Activated CD8-positive, alpha-beta memory T cell treated with anti-CD3 and anti-CD28 coated beads, Interleukin-2, amount 10 ng/mL, durations not matched to agents 7 days and 5 days (primary cell): Measurements from ENCODE around the gene ZIC2. TPM values are rescaled to one million over a fixed set of nuclear protein-coding genes. Genes with fewer than 3 reads are reported as not detected.
"Not testable (repeated sequence)": the region's sequence is repeated elsewhere in the genome, so short reads cannot be mapped to it uniquely, and the experiment has no call there.

Experiments
- ATAC-seq: fragments of 150-1000 bp; cut with Tn5 transposase; one replicate; pipeline ENCODE4 v1.10.0; 2021; ENCODE audit warnings: moderate library complexity
- CTCF ChIA-PET: fragments of 350-600 bp; sonication (Branson Sonifier 250); formaldehyde crosslinking; loops from one replicate; lab custom pipeline; 2021; ENCODE audit warnings: antibody characterized with exemption; lab: Charles Lee
- DNase-seq: peaks from one replicate; pipeline ENCODE4 v3.0.0-alpha.2; 2020
- H3K27ac Mint-ChIP-seq: one replicate; pipeline ENCODE4 v1.8.0; 2021; ENCODE audit warnings: mild to moderate bottlenecking, mixed read lengths
- H3K27me3 Mint-ChIP-seq: one replicate; pipeline ENCODE4 v1.8.0; 2021; ENCODE audit warnings: mixed read lengths
- H3K36me3 Mint-ChIP-seq: one replicate; pipeline ENCODE4 v1.8.0; 2021; ENCODE audit warnings: mild to moderate bottlenecking, mixed read lengths
- H3K4me1 Mint-ChIP-seq: one replicate; pipeline ENCODE4 v1.8.0; 2021; ENCODE audit warnings: mixed read lengths
- H3K4me3 Mint-ChIP-seq: one replicate; pipeline ENCODE4 v1.8.0; 2021; ENCODE audit warnings: mild to moderate bottlenecking, moderate library complexity, mixed read lengths
- H3K9me3 Mint-ChIP-seq: one replicate; pipeline ENCODE4 v1.8.0; 2022; ENCODE audit warnings: low read depth, mixed read lengths
- total RNA-seq, 2 experiments: library from RNA; stranded (reverse); gene quantifications; one replicate each; pipeline ENCODE4 v1.2.3, GENCODE V29; 2021

The ZIC2 gene
- total RNA-seq, 2 experiments from 2014 or later: 0.26 to 1.6 TPM

- Mint-ChIP-seq H3K4me3 (peak overlapping the region; percentile 23), H3K36me3 (peaks cover 10% of the 10 kb centered on the region), H3K27ac (no peak overlapping the region), H3K9me3 (no peaks in the 10 kb centered on the region), H3K27me3 (peaks cover 81% of the 10 kb centered on the region), H3K4me1 (peaks cover 20% of the 10 kb centered on the region)
- CTCF ChIA-PET: interaction anchor here (1.3 kb wide), 2 partner anchors 13 to 339 kb away, joined by 3 read pairs; no protein-coding TSS in a partner anchor
- ATAC-seq (no peak), DNase-seq (no peak)
Measured at GRCh38 chr13:99995589-99996380, 14.2 kb downstream of the ZIC2 start.

GRCh38 chr13:99996381-99996973 is 14.9 kb downstream of the ZIC2 start:
- Mint-ChIP-seq H3K4me1 (peaks cover 25% of the 10 kb centered on the region), H3K27ac (peak overlapping the region; percentile 64), H3K27me3 (peaks cover 76% of the 10 kb centered on the region), H3K36me3 (peaks cover 13% of the 10 kb centered on the region), H3K9me3 (no peaks in the 10 kb centered on the region), H3K4me3 (no peak overlapping the region)
- no peak for DNase-seq
- CTCF ChIA-PET: interaction anchor here (1.3 kb wide), 2 partner anchors 14 to 340 kb away, joined by 3 read pairs; no protein-coding TSS in a partner anchor
- no peak for ATAC-seq

- DNase-seq: no peak
- peaks cover 16% of the 10 kb centered on the region for H3K36me3 Mint-ChIP-seq
- ATAC-seq: no peak
- CTCF ChIA-PET: no interaction called here
- no peak overlapping the region for H3K27ac Mint-ChIP-seq
- no peak overlapping the region for H3K4me3 Mint-ChIP-seq
- peaks cover 67% of the 10 kb centered on the region for H3K27me3 Mint-ChIP-seq
- H3K9me3 Mint-ChIP-seq: no peaks in the 10 kb centered on the region
- H3K4me1 Mint-ChIP-seq: peaks cover 29% of the 10 kb centered on the region
Measured at GRCh38 chr13:99997702-99998214, 16.2 kb downstream of the ZIC2 start.

- Mint-ChIP-seq H3K27ac (no peak overlapping the region), H3K36me3 (peaks cover 16% of the 10 kb centered on the region), H3K9me3 (no peaks in the 10 kb centered on the region), H3K4me1 (peaks cover 25% of the 10 kb centered on the region), H3K27me3 (peaks cover 66% of the 10 kb centered on the region), H3K4me3 (no peak overlapping the region)
- ATAC-seq (no peak), DNase-seq (no peak)
- CTCF ChIA-PET: no interaction called here
Measured at GRCh38 chr13:99998261-99998660, 16.7 kb downstream of the ZIC2 start.

- H3K4me3 Mint-ChIP-seq: no peak overlapping the region
- peaks cover 31% of the 10 kb centered on the region for H3K27me3 Mint-ChIP-seq
- H3K27ac Mint-ChIP-seq: no peak overlapping the region
- CTCF ChIA-PET: interaction anchor here (1.0 kb wide), 1 partner anchor 98 kb away, joined by 3 read pairs; no protein-coding TSS in a partner anchor
- DNase-seq (no peak), ATAC-seq (no peak)
- H3K4me1 Mint-ChIP-seq: peaks cover 1% of the 10 kb centered on the region
- H3K36me3 Mint-ChIP-seq: peaks cover 1% of the 10 kb centered on the region
- H3K9me3 Mint-ChIP-seq: peaks cover 2% of the 10 kb centered on the region
Measured at GRCh38 chr13:100014621-100015020, 33.0 kb downstream of the ZIC2 start.

GRCh38 chr13:100019780-100020356 is 38.3 kb downstream of the ZIC2 start:
- ATAC-seq (no peak), DNase-seq (no peak)
- no peak overlapping the region for H3K4me3 Mint-ChIP-seq
- H3K27ac Mint-ChIP-seq: peak overlapping the region; percentile 57
- no peaks in the 10 kb centered on the region for H3K9me3 Mint-ChIP-seq
- CTCF ChIA-PET: no interaction called here
- no peaks in the 10 kb centered on the region for H3K36me3 Mint-ChIP-seq
- H3K27me3 Mint-ChIP-seq: peaks cover 8% of the 10 kb centered on the region
- peaks cover 1% of the 10 kb centered on the region for H3K4me1 Mint-ChIP-seq

- DNase-seq: no peak
- Mint-ChIP-seq H3K9me3 (no peaks in the 10 kb centered on the region), H3K27me3 (no peaks in the 10 kb centered on the region), H3K27ac (no peak overlapping the region), H3K4me3 (no peak overlapping the region), H3K4me1 (no peaks in the 10 kb centered on the region), H3K36me3 (no peaks in the 10 kb centered on the region)
- CTCF ChIA-PET: no interaction called here
- ATAC-seq: no peak
Measured at GRCh38 chr13:100022798-100023197, 41.2 kb downstream of the ZIC2 start.

- no peaks in the 10 kb centered on the region for H3K9me3 Mint-ChIP-seq
- H3K4me3 Mint-ChIP-seq: no peak overlapping the region
- DNase-seq (no peak), ATAC-seq (no peak)
- H3K4me1 Mint-ChIP-seq: no peaks in the 10 kb centered on the region
- H3K36me3 Mint-ChIP-seq: no peaks in the 10 kb centered on the region
- no peaks in the 10 kb centered on the region for H3K27me3 Mint-ChIP-seq
- CTCF ChIA-PET: no interaction called here
- H3K27ac Mint-ChIP-seq: no peak overlapping the region
Measured at GRCh38 chr13:100024023-100024422, 42.4 kb downstream of the ZIC2 start.

GRCh38 chr13:100029933-100030332 is 48.3 kb downstream of the ZIC2 start:
- peaks cover 10% of the 10 kb centered on the region for H3K27me3 Mint-ChIP-seq
- no peaks in the 10 kb centered on the region for H3K9me3 Mint-ChIP-seq
- H3K4me3 Mint-ChIP-seq: no peak overlapping the region
- no peak for DNase-seq
- no peak for ATAC-seq
- H3K36me3 Mint-ChIP-seq: no peaks in the 10 kb centered on the region
- CTCF ChIA-PET: no interaction called here
- H3K4me1 Mint-ChIP-seq: no peaks in the 10 kb centered on the region
- no peak overlapping the region for H3K27ac Mint-ChIP-seq

GRCh38 chr13:100032642-100033041 is 51.1 kb downstream of the ZIC2 start:
- ATAC-seq, DNase-seq, H3K36me3 Mint-ChIP-seq, H3K4me3 Mint-ChIP-seq, CTCF ChIA-PET, H3K27ac Mint-ChIP-seq, H3K9me3 Mint-ChIP-seq, H3K27me3 Mint-ChIP-seq, H3K4me1 Mint-ChIP-seq: not testable (repeated sequence)

- no peak for DNase-seq
- no peak overlapping the region for H3K27ac Mint-ChIP-seq
- ATAC-seq: no peak
- no peaks in the 10 kb centered on the region for H3K9me3 Mint-ChIP-seq
- H3K4me3 Mint-ChIP-seq: no peak overlapping the region
- peaks cover 14% of the 10 kb centered on the region for H3K27me3 Mint-ChIP-seq
- CTCF ChIA-PET: no interaction called here
- no peaks in the 10 kb centered on the region for H3K36me3 Mint-ChIP-seq
- no peaks in the 10 kb centered on the region for H3K4me1 Mint-ChIP-seq
Measured at GRCh38 chr13:100035936-100036335, 54.4 kb downstream of the ZIC2 start.
